GM19463 (cell line): ENCODE data around the gene C2CD3.
"Not testable (repeated sequence)": the region's sequence is repeated elsewhere in the genome, so short reads cannot be mapped to it uniquely, and the experiment has no call there.

Experiments used
- ATAC-seq: cut with Tn5 transposase; IDR thresholded peaks from one replicate; pipeline ENCODE4 v1.9.1; 2021; ENCODE audit warnings: mild to moderate bottlenecking, moderate library complexity; ENCODE audit not compliant: unreplicated experiment

Gene C2CD3

GRCh38 chr11:74072286-74072685 is 98.5 kb downstream of the C2CD3 start:
- no peak for ATAC-seq

- ATAC-seq, result no peak
Observed at GRCh38 chr11:74070723-74071492, 99.9 kb downstream of the C2CD3 start.

- ATAC-seq, result no peak
Observed at GRCh38 chr11:74069146-74070046, 101.4 kb downstream of the C2CD3 start.

- ATAC-seq, result not testable (repeated sequence)
Observed at GRCh38 chr11:74066663-74067062, 104.1 kb downstream of the C2CD3 start.

GRCh38 chr11:74065534-74065933 is 105.3 kb downstream of the C2CD3 start:
- ATAC-seq, result not testable (repeated sequence)

- not testable (repeated sequence) for ATAC-seq
Observed at GRCh38 chr11:74063628-74064027, 107.2 kb downstream of the C2CD3 start.

GRCh38 chr11:74061599-74061998 is 109.2 kb downstream of the C2CD3 start:
- not testable (repeated sequence) for ATAC-seq

- no peak for ATAC-seq
Observed at GRCh38 chr11:74057249-74058151, 113.3 kb downstream of the C2CD3 start.

- no peak for ATAC-seq
Observed at GRCh38 chr11:74055938-74056337, 114.9 kb downstream of the C2CD3 start.

GRCh38 chr11:74050465-74050864 is 120.3 kb downstream of the C2CD3 start:
- ATAC-seq, result no peak

GRCh38 chr11:74048993-74049392 is 121.8 kb downstream of the C2CD3 start:
- no peak for ATAC-seq

GRCh38 chr11:74044538-74044937 is 126.3 kb downstream of the C2CD3 start:
- ATAC-seq, result no peak

GRCh38 chr11:74043450-74043849 is 127.4 kb downstream of the C2CD3 start:
- no peak for ATAC-seq

- ATAC-seq, result no peak
Observed at GRCh38 chr11:74037309-74037708, 133.5 kb downstream of the C2CD3 start.

- ATAC-seq, result no peak
Observed at GRCh38 chr11:74035264-74035663, 135.5 kb downstream of the C2CD3 start.

GRCh38 chr11:74033046-74033445 is 137.8 kb downstream of the C2CD3 start:
- ATAC-seq, result no peak

GRCh38 chr11:74030723-74031676 is 139.8 kb downstream of the C2CD3 start:
- ATAC-seq, result no peak

- ATAC-seq, result no peak
Observed at GRCh38 chr11:74025467-74026166, 145.2 kb downstream of the C2CD3 start.
